ENCODE data around the gene TRIML2.

DNA sequence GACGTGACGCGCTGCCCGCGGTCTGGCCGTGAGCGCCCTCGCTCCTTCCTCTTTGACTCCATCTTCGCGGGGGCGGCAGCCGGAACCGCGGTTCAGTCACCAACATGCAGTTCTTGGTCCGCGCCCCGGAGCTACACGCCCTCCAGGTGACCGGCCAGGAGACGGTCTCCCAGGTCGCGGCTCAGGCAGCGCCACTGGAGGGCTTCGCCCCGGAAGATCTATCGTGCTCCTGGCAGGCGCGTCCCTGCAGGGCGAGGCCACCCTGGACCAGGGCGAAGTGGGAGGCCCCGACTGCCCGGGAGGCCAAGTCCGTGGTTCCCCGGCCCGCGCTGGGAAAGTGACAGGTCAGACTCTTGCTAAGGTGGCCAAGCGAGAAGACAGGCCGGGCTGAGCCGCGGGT lies 2.9 kb downstream of the TRIML2 start:
- TF ChIP-seq, protein P1, sequence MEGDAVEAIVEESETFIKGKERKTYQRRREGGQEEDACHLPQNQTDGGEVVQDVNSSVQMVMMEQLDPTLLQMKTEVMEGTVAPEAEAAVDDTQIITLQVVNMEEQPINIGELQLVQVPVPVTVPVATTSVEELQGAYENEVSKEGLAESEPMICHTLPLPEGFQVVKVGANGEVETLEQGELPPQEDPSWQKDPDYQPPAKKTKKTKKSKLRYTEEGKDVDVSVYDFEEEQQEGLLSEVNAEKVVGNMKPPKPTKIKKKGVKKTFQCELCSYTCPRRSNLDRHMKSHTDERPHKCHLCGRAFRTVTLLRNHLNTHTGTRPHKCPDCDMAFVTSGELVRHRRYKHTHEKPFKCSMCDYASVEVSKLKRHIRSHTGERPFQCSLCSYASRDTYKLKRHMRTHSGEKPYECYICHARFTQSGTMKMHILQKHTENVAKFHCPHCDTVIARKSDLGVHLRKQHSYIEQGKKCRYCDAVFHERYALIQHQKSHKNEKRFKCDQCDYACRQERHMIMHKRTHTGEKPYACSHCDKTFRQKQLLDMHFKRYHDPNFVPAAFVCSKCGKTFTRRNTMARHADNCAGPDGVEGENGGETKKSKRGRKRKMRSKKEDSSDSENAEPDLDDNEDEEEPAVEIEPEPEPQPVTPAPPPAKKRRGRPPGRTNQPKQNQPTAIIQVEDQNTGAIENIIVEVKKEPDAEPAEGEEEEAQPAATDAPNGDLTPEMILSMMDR (IDR thresholded peaks at IDR 0.05), result no peak
- TF ChIP-seq POLR2AphosphoS5 (IDR thresholded peaks at IDR 0.05; ENCODE audit: low read depth, low read length), result no peak
- TF ChIP-seq RXRA (IDR thresholded peaks at IDR 0.05; ENCODE audit: borderline replicate concordance, low read depth), result no peak
- no peak for TF ChIP-seq EP300 (IDR thresholded peaks at IDR 0.05; ENCODE audit: borderline replicate concordance in 1 of 2, low read depth in 1 of 2, low read length in 1 of 2)
- TF ChIP-seq SMC3 (IDR thresholded peaks at IDR 0.05; ENCODE audit: low read depth, low read length), result no peak
- TF ChIP-seq GATA2 (CRISPR knock-in tag; IDR thresholded peaks at IDR 0.05), result no peak
- TF ChIP-seq FOXM1 (IDR thresholded peaks at IDR 0.05; ENCODE audit: low read depth), result no peak
- no peak for TF ChIP-seq RAD21 (IDR thresholded peaks at IDR 0.05; ENCODE audit: low read length)
- TF ChIP-seq TAF1 (IDR thresholded peaks at IDR 0.05; ENCODE audit: borderline replicate concordance, low read depth, low read length), result no peak
- no peak for TF ChIP-seq GABPA (IDR thresholded peaks at IDR 0.05; ENCODE audit: low read depth)
- TF ChIP-seq, protein P2, sequence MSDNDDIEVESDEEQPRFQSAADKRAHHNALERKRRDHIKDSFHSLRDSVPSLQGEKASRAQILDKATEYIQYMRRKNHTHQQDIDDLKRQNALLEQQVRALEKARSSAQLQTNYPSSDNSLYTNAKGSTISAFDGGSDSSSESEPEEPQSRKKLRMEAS (IDR thresholded peaks at IDR 0.05; ENCODE audit: low read depth), result no peak
- TF ChIP-seq, protein P3, sequence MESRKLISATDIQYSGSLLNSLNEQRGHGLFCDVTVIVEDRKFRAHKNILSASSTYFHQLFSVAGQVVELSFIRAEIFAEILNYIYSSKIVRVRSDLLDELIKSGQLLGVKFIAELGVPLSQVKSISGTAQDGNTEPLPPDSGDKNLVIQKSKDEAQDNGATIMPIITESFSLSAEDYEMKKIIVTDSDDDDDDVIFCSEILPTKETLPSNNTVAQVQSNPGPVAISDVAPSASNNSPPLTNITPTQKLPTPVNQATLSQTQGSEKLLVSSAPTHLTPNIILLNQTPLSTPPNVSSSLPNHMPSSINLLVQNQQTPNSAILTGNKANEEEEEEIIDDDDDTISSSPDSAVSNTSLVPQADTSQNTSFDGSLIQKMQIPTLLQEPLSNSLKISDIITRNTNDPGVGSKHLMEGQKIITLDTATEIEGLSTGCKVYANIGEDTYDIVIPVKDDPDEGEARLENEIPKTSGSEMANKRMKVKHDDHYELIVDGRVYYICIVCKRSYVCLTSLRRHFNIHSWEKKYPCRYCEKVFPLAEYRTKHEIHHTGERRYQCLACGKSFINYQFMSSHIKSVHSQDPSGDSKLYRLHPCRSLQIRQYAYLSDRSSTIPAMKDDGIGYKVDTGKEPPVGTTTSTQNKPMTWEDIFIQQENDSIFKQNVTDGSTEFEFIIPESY (IDR thresholded peaks at IDR 0.05; ENCODE audit: borderline replicate concordance, low read depth), result no peak
- TF ChIP-seq, protein P4, sequence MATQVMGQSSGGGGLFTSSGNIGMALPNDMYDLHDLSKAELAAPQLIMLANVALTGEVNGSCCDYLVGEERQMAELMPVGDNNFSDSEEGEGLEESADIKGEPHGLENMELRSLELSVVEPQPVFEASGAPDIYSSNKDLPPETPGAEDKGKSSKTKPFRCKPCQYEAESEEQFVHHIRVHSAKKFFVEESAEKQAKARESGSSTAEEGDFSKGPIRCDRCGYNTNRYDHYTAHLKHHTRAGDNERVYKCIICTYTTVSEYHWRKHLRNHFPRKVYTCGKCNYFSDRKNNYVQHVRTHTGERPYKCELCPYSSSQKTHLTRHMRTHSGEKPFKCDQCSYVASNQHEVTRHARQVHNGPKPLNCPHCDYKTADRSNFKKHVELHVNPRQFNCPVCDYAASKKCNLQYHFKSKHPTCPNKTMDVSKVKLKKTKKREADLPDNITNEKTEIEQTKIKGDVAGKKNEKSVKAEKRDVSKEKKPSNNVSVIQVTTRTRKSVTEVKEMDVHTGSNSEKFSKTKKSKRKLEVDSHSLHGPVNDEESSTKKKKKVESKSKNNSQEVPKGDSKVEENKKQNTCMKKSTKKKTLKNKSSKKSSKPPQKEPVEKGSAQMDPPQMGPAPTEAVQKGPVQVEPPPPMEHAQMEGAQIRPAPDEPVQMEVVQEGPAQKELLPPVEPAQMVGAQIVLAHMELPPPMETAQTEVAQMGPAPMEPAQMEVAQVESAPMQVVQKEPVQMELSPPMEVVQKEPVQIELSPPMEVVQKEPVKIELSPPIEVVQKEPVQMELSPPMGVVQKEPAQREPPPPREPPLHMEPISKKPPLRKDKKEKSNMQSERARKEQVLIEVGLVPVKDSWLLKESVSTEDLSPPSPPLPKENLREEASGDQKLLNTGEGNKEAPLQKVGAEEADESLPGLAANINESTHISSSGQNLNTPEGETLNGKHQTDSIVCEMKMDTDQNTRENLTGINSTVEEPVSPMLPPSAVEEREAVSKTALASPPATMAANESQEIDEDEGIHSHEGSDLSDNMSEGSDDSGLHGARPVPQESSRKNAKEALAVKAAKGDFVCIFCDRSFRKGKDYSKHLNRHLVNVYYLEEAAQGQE (IDR thresholded peaks at IDR 0.05; ENCODE audit: low read depth, low read length), result no peak
